ENCODE results near the gene SLC25A51.
"Not testable (repeated sequence)": the region's sequence is repeated elsewhere in the genome, so short reads cannot be mapped to it uniquely, and the experiment has no call there.

SLC25A51 gene

GRCh38 chr9:37919956-37920335 is 16.0 kb upstream of the SLC25A51 start:
- no peak for DNase-seq (ENCODE audit: low read depth, low spot score)

DNA sequence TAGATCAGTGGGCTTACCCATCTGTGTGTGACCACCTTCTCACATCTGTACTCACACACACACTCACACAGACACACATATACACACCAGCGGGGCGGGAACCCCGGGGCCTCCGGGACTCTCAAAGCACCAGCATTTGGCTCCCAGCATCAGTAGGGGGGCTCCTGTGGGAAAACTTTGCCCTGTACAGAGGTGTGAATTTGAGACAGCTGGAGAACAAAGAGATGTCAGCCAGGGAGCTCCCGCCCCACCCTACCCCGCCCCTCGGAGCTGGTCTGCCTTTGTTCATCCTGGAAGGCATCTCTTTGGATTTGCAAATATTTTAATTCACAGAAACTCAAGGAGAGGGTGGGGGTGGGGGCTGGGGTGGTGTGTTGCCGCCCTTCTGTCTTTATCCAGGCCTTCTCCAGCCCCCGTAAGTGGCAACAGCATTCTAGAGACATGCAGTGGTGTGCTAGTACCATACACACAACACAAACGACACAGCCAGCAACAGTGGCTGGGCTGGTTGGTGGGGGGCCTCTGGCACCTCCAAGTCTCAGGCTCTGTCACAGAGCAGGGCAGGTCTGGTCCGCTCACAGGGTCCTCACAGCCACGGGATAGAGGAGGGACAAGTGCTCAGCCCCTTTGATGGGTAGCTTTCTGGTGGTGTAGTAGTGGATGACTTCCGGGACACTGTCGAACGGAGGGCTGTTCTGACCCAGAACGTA is 15.5 kb upstream of the SLC25A51 start:
- no peak for DNase-seq (ENCODE audit: low read depth, low spot score)

DNA sequence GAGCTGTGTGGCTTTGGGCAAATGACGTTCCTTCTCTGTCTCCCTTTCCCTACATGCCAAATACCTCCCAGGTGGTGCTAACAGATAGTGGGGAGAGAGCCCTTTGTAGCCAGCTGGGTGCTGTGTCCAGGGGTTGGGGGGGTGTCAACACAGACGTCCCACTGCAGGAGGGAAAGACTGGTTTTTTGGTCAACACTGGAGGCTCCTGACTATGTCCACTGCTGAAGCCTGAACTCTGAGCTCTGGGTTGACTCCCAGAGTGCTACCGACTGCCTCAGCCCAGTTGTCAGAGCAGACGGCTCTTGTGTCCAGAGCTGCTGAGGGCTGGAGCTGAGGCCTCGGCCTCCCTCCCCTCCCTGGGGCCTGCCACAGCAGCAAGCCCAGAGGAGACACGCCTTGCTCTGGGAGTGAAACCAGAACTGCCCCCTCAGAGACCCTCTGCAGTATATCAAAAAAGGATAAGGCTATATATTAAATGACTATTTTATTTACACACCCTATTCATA is 14.8 kb upstream of the SLC25A51 start:
- no peak for DNase-seq (ENCODE audit: low read depth, low spot score)

- no peak for DNase-seq (ENCODE audit: low read depth, low spot score)
These were observed 14.1 kb upstream of the SLC25A51 start for GRCh38 chr9:37917801-37918664.

- DNase-seq (ENCODE audit: low read depth, low spot score) = no peak
These were observed 13.4 kb upstream of the SLC25A51 start for GRCh38 chr9:37917313-37917731.

DNA sequence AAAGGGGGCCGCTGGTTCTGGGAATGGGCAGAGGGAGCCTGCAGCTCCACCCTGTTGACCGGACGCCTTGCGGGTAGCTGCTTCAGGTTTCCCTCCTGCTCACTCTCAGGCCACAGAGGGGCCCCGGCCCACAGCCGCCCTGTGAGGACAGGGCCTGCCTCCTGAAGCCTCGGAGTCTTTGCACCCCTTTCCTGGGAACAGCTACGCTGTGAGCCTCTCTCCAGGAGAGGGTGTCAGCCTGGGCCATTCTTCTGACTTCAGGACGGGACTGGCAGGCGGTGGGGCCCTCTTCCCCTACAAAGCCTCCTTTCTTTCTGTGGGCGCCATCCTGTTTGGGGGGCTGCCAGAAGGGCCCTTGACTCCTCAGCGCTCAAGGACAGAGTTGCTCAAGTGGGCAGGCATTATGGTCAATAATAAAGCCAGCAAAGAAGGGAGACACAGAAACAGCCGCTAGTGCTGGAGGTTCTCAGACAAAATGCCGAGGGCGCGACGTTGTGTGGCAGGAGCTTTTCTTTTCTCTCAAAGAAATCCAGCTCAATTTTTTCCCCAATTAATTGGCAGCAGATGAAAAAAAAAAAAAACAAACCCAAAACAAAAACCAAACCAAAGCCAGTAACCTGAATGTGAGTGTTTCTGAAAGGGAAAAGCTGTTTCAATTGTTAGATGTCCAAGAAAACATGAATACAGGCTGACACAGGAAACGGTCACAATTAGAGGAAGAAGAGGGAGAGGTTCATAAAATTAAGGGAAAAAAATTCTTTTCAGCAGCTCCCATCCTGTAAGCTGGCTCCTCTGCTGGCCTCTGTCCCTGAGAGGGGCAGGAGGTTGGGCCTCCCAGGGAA is 12.8 kb upstream of the SLC25A51 start:
- DNase-seq (ENCODE audit: low read depth, low spot score) = no peak

GRCh38 chr9:37915911-37916470 is 12.1 kb upstream of the SLC25A51 start:
- no peak for DNase-seq (ENCODE audit: low read depth, low spot score)

GRCh38 chr9:37914701-37915358 is 10.9 kb upstream of the SLC25A51 start:
- DNase-seq (ENCODE audit: low read depth, low spot score) = no peak

GRCh38 chr9:37914154-37914551 is 10.2 kb upstream of the SLC25A51 start:
- no peak for DNase-seq (ENCODE audit: low read depth, low spot score)

DNA sequence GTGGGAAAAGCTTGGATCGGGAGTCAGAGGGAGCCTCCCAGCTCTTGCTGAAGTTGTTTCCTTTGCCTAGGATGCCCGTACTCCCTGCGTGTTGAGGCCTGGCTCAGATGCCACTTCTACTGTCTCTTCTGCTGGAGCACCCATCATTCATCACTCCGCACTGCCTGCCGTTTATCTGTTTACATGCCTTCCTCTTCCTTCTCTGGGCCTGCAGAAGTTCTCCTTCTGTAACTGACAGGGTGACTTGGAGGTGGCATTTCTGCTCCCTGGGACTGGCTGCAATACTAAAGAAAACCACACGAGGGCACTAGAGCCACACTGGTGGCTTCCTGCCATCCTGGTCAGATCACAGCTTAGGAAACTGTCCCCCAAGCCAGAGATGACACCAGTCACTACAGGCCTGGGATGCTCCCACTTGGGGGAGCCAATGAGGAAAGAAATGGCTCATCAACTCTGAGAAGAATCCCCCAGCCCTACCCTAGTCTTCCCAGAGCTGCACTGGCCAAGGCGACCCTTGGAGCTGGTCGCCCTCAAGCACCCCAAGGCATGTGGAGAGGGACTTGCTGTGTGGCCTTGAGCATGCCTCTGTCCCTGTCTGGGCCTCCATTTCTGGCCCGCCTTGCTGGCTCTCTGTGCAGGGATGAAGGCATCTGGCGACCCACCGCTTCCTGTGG is 9.7 kb upstream of the SLC25A51 start:
- DNase-seq (ENCODE audit: low read depth, low spot score) = peak; percentile 95

- DNase-seq (ENCODE audit: low read depth, low spot score) = no peak
These were observed 7.3 kb upstream of the SLC25A51 start for GRCh38 chr9:37911271-37911681.

GRCh38 chr9:37910271-37910670 is 6.3 kb upstream of the SLC25A51 start:
- DNase-seq (ENCODE audit: low read depth, low spot score) = no peak

DNA sequence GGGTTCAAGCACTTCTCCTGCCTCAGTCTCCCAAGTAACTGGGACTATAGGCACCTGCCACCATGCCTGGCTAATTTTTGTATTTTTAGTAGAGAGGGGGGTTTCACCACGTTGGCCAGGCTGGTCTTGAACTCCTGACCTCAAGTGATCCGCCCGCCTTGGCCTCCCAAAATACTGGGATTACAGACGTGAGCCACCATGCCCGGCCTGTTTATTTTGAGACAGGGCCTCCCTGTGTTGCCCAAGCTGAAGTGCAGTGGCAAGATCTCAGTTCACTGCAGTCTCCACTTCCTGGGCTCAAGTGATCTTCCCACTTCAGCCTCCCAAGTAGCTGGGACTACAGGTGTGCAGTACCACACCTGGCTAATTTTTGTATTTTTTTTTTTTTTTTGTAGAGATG is 5.9 kb upstream of the SLC25A51 start:
- not testable (repeated sequence) for DNase-seq (ENCODE audit: low read depth, low spot score)

DNA sequence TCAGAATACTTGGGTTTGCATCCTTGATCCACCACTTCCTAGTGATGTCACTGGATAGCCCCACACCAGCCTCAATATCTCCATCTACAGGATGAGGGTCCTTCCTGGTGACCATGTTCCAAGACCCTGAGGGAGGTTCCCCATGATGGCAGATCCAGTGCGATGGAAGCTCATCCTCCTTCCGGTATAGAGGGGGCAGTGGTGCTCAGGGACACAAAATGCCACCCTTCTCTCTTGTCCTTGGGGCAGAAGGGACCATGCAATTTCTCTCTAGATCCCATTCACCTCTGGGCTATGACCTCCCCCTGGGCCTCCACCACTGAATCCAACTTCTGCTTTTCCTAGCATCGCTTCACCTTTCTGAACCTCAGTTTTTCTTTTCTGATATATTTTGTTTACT is 5.4 kb upstream of the SLC25A51 start:
- no peak for DNase-seq (ENCODE audit: low read depth, low spot score)

DNA sequence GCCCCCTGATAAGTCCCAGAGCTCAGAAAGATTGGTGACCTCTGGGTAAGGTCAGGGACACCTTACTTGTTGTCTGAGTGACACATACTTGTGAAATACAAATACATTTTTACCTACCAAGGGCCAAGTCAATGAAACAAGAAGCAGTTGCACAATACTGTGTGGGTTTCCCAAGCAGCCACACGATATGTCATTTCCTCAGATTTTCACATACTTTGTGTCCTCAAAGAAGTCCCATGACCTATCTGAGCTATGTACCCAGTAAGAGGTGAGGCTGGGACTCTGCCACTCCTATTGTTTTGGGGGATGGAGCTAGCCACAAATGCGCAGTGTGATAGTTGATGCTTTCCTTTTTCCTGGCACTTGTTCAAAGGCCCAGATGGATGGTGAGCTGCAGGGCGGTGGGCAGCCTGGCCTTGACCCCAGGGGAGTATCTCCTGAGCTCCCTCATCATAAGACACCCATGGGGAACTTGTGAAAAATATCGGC is 4.8 kb upstream of the SLC25A51 start:
- DNase-seq (ENCODE audit: low read depth, low spot score) = no peak

DNA sequence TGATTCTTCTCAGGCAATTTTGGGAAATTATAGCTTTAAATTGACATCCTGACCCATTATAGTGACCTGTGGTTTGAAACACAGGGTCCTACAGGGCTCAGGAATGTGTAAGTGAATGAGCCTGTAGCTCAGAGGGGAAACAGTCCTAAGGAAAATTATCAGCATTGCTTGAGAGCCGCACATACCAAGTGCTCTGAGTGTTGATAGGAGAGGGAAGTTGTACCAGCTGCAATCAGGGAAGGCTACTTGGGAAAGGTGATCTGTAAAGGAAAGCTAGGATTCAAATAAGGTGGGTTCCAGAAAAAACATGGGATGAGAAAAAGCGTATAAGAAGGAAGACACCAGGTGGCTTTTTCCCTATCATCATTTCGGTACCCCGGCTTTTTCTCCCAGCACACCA is 4.4 kb upstream of the SLC25A51 start:
- no peak for DNase-seq (ENCODE audit: low read depth, low spot score)

- no peak for DNase-seq (ENCODE audit: low read depth, low spot score)
These were observed 2.6 kb upstream of the SLC25A51 start for GRCh38 chr9:37906312-37907239.

GRCh38 chr9:37905776-37906175 is 1.8 kb upstream of the SLC25A51 start:
- no peak for DNase-seq (ENCODE audit: low read depth, low spot score)

DNA sequence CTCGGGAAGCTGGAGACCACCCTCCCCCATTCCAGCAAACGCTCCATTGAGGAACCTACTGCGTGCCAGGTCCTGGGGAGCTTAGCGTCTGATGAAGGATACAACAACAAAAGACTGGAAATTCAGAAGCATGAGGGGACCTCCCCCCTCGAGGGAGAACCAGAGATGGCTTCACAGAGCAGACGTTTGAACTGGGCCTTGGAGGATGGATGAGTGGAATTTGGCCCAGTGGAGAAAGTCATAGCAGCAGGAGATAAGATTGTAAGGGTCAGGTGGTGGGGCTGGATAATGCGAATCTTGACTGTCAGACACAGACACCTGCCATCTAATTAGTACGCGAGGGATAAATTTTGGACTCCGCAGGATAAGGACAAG is 1.2 kb upstream of the SLC25A51 start:
- DNase-seq (ENCODE audit: low read depth, low spot score) = no peak

All from ELF-1 (cell line).